ENCODE results near the gene OR5V1.

Gene OR5V1

DNA sequence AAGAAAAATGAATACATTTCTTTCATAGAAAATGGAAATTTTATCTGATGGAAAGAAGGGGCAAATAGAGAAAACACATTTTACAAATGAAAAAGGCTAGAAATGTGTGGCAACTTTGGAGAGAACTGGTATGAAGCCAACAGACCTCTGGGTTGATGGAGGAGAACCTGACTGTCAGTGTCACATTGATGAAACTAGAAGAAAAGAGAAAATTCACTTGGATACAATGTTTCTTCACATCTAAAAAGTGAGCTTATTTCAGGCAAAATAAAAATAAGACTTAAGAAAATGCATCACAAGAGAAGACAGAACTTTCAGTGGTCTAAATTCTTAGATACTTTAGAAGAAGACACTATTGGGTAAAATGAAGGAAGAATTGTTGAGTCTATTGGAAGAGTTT is 26.7 kb upstream of the OR5V1 start, which contains the start of gene OR12D2:
Gene OR12D2 (plus strand): TSS at position 301 of the 400 bp plus-strand sequence. CDS start 1,069 bp downstream, outside the sequence.
- Histone ChIP-seq H3K27ac (ENCODE audit: low read length) (no peak within 1 kb of the TSS), H4K20me1 (ENCODE audit: insufficient read depth, low read length) (no peaks in the 10 kb centered on the region), H3K9me3 (ENCODE audit: insufficient read depth, low read length, severe bottlenecking) (no peaks in the 10 kb centered on the region), H3K79me2 (ENCODE audit: insufficient read depth, low read length) (no peaks in the 10 kb centered on the region), H3K4me1 (ENCODE audit: insufficient read depth, low read length) (no peaks in the 10 kb centered on the region), H2AFZ (ENCODE audit: low read depth, low read length) (no peak within 1 kb of the TSS), H3K4me2 (ENCODE audit: insufficient read depth, low read length) (no peak within 1 kb of the TSS), H3K9ac (ENCODE audit: low read depth, low read length) (no peak within 1 kb of the TSS), H3K4me3 (ENCODE audit: low read depth in 1 of 2, low read length in 2 of 2) (no peak within 1 kb of the TSS), H3K36me3 (ENCODE audit: insufficient read depth, low read length) (no peaks in the 10 kb centered on the region), H3K27me3 (ENCODE audit: insufficient read depth, low read length, poor library complexity) (no peaks in the 10 kb centered on the region)
- no peak for TF ChIP-seq CTCF (IDR thresholded peaks at IDR 0.05; ENCODE audit: borderline replicate concordance, extremely low read depth, low read length, poor library complexity, severe bottlenecking)
- no peak for TF ChIP-seq EZH2 (IDR thresholded peaks at IDR 0.05; ENCODE audit: borderline replicate concordance, low read depth, low read length, severe bottlenecking)
- ATAC-seq (ENCODE audit: insufficient read depth, low read depth) (no peak), DNase-seq (no peak)

DNA sequence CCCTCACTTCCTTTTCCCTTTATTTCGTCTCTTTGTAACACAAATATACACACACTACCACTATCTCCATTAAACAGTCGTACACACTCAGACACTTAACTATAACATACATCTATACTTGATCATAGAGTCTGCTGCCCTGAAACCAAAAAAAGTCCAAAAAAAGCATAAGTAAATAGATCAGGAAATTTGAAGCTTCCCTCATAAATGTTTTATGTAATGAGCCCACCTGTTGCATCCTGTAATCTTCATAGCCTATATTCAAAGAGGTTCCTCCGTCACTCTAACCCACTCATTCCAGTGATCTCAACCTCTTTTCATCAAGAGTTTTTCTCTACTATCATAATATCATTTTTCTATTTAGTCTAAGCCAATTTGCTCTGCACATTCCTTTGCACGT is 19.9 kb upstream of the OR5V1 start:
- Histone ChIP-seq H4K20me1 (ENCODE audit: insufficient read depth, low read length) (no peaks in the 10 kb centered on the region), H3K27me3 (ENCODE audit: insufficient read depth, low read length, poor library complexity) (no peaks in the 10 kb centered on the region), H3K4me3 (ENCODE audit: low read depth in 1 of 2, low read length in 2 of 2) (no peak overlapping the region), H2AFZ (ENCODE audit: low read depth, low read length) (no peak overlapping the region), H3K36me3 (ENCODE audit: insufficient read depth, low read length) (no peaks in the 10 kb centered on the region), H3K4me2 (ENCODE audit: insufficient read depth, low read length) (no peak overlapping the region), H3K27ac (ENCODE audit: low read length) (no peak overlapping the region), H3K9ac (ENCODE audit: low read depth, low read length) (no peak overlapping the region), H3K79me2 (ENCODE audit: insufficient read depth, low read length) (no peaks in the 10 kb centered on the region), H3K9me3 (ENCODE audit: insufficient read depth, low read length, severe bottlenecking) (no peaks in the 10 kb centered on the region), H3K4me1 (ENCODE audit: insufficient read depth, low read length) (no peaks in the 10 kb centered on the region)
- TF ChIP-seq EZH2 (IDR thresholded peaks at IDR 0.05; ENCODE audit: borderline replicate concordance, low read depth, low read length, severe bottlenecking) (no peak), CTCF (IDR thresholded peaks at IDR 0.05; ENCODE audit: borderline replicate concordance, extremely low read depth, low read length, poor library complexity, severe bottlenecking) (no peak)
- ATAC-seq (ENCODE audit: insufficient read depth, low read depth) (no peak), DNase-seq (no peak)

GRCh38 chr6:29376003-29376402 is 7.3 kb upstream of the OR5V1 start:
- H3K36me3 ChIP-seq (ENCODE audit: insufficient read depth, low read length), result no peaks in the 10 kb centered on the region
- H3K27ac ChIP-seq (ENCODE audit: low read length), result no peak overlapping the region
- no peaks in the 10 kb centered on the region for H3K79me2 ChIP-seq (ENCODE audit: insufficient read depth, low read length)
- H3K4me3 ChIP-seq (ENCODE audit: low read depth in 1 of 2, low read length in 2 of 2), result no peak overlapping the region
- H4K20me1 ChIP-seq (ENCODE audit: insufficient read depth, low read length), result no peaks in the 10 kb centered on the region
- ATAC-seq (ENCODE audit: insufficient read depth, low read depth) (no peak), DNase-seq (no peak)
- no peak for TF ChIP-seq CTCF (IDR thresholded peaks at IDR 0.05; ENCODE audit: borderline replicate concordance, extremely low read depth, low read length, poor library complexity, severe bottlenecking)
- TF ChIP-seq EZH2 (IDR thresholded peaks at IDR 0.05; ENCODE audit: borderline replicate concordance, low read depth, low read length, severe bottlenecking), result no peak
- no peak overlapping the region for H2AFZ ChIP-seq (ENCODE audit: low read depth, low read length)
- no peak overlapping the region for H3K9ac ChIP-seq (ENCODE audit: low read depth, low read length)
- H3K4me1 ChIP-seq (ENCODE audit: insufficient read depth, low read length), result no peaks in the 10 kb centered on the region
- H3K27me3 ChIP-seq (ENCODE audit: insufficient read depth, low read length, poor library complexity), result peaks cover 5% of the 10 kb centered on the region
- no peaks in the 10 kb centered on the region for H3K9me3 ChIP-seq (ENCODE audit: insufficient read depth, low read length, severe bottlenecking)
- no peak overlapping the region for H3K4me2 ChIP-seq (ENCODE audit: insufficient read depth, low read length)

- no peak within 1 kb of the TSS for H3K9ac ChIP-seq (ENCODE audit: low read depth, low read length)
- no peaks in the 10 kb centered on the region for H3K79me2 ChIP-seq (ENCODE audit: insufficient read depth, low read length)
- no peak within 1 kb of the TSS for H2AFZ ChIP-seq (ENCODE audit: low read depth, low read length)
- DNase-seq (no peak), ATAC-seq (ENCODE audit: insufficient read depth, low read depth) (no peak)
- H3K9me3 ChIP-seq (ENCODE audit: insufficient read depth, low read length, severe bottlenecking), result no peaks in the 10 kb centered on the region
- TF ChIP-seq CTCF (IDR thresholded peaks at IDR 0.05; ENCODE audit: borderline replicate concordance, extremely low read depth, low read length, poor library complexity, severe bottlenecking) (no peak), EZH2 (IDR thresholded peaks at IDR 0.05; ENCODE audit: borderline replicate concordance, low read depth, low read length, severe bottlenecking) (no peak)
- H3K4me3 ChIP-seq (ENCODE audit: low read depth in 1 of 2, low read length in 2 of 2), result no peak within 1 kb of the TSS
- peaks cover 5% of the 10 kb centered on the region for H3K27me3 ChIP-seq (ENCODE audit: insufficient read depth, low read length, poor library complexity)
- no peaks in the 10 kb centered on the region for H3K36me3 ChIP-seq (ENCODE audit: insufficient read depth, low read length)
- no peak within 1 kb of the TSS for H3K27ac ChIP-seq (ENCODE audit: low read length)
- H4K20me1 ChIP-seq (ENCODE audit: insufficient read depth, low read length), result no peaks in the 10 kb centered on the region
- H3K4me1 ChIP-seq (ENCODE audit: insufficient read depth, low read length), result no peaks in the 10 kb centered on the region
- no peak within 1 kb of the TSS for H3K4me2 ChIP-seq (ENCODE audit: insufficient read depth, low read length)
These were observed 6.5 kb upstream of the OR5V1 start, which contains the start of gene OR12D3 for GRCh38 chr6:29375191-29375590. Gene OR12D3 (minus strand): TSS chr6:29375291. CDS start chr6:29375287, 4 bp downstream.

Measured in DND-41 (cell line).